Measurements from ENCODE around the gene ATAD3B.
"Not testable (repeated sequence)": the region's sequence is repeated elsewhere in the genome, so short reads cannot be mapped to it uniquely, and the experiment has no call there.

Gene ATAD3B

GRCh38 chr1:1450616-1451015, 20.9 kb upstream of the ATAD3B start:
- DNase-seq (ENCODE audit: low read depth): not testable (repeated sequence)

- DNase-seq (ENCODE audit: low read depth): no peak
Observed at GRCh38 chr1:1451696-1452364, 19.7 kb upstream of the ATAD3B start.

- DNase-seq (ENCODE audit: low read depth): not testable (repeated sequence)
Observed at GRCh38 chr1:1452365-1452739, 19.2 kb upstream of the ATAD3B start.

GRCh38 chr1:1452882-1453281, 18.7 kb upstream of the ATAD3B start:
- no peak for DNase-seq (ENCODE audit: low read depth)

GRCh38 chr1:1454286-1455056, 17.1 kb upstream of the ATAD3B start:
- DNase-seq (ENCODE audit: low read depth): not testable (repeated sequence)

GRCh38 chr1:1455366-1455884, 16.1 kb upstream of the ATAD3B start:
- no peak for DNase-seq (ENCODE audit: low read depth)

GRCh38 chr1:1455934-1456333, 15.6 kb upstream of the ATAD3B start:
- DNase-seq (ENCODE audit: low read depth): not testable (repeated sequence)

GRCh38 chr1:1456683-1457255, 14.8 kb upstream of the ATAD3B start:
- DNase-seq (ENCODE audit: low read depth): not testable (repeated sequence)

GRCh38 chr1:1459156-1459555, 12.4 kb upstream of the ATAD3B start:
- not testable (repeated sequence) for DNase-seq (ENCODE audit: low read depth)

GRCh38 chr1:1459711-1460110, 11.9 kb upstream of the ATAD3B start:
- DNase-seq (ENCODE audit: low read depth): not testable (repeated sequence)

- DNase-seq (ENCODE audit: low read depth): no peak
Observed at GRCh38 chr1:1460540-1461130, 10.9 kb upstream of the ATAD3B start.

GRCh38 chr1:1461721-1462317, 9.7 kb upstream of the ATAD3B start:
- DNase-seq (ENCODE audit: low read depth): no peak

- DNase-seq (ENCODE audit: low read depth): no peak
Observed at GRCh38 chr1:1462318-1462966, 9.1 kb upstream of the ATAD3B start.

GRCh38 chr1:1463312-1463711, 8.3 kb upstream of the ATAD3B start:
- DNase-seq (ENCODE audit: low read depth): no peak

- not testable (repeated sequence) for DNase-seq (ENCODE audit: low read depth)
Observed at GRCh38 chr1:1468196-1468985, 3.2 kb upstream of the ATAD3B start.

GRCh38 chr1:1470626-1471388, 758 bp upstream of the ATAD3B start:
- no peak for DNase-seq (ENCODE audit: low read depth)

- DNase-seq (ENCODE audit: low read depth): peak; percentile 20
Observed at GRCh38 chr1:1472053-1472876, 700 bp downstream of the ATAD3B start.

- DNase-seq (ENCODE audit: low read depth): not testable (repeated sequence)
Observed at GRCh38 chr1:1476011-1476410, 4.4 kb downstream of the ATAD3B start.

- DNase-seq (ENCODE audit: low read depth): no peak
Observed at GRCh38 chr1:1477206-1477605, 5.6 kb downstream of the ATAD3B start.
